ENCODE measurements around the gene COL15A1. TPM values are rescaled to one million over a fixed set of nuclear protein-coding genes. Genes with fewer than 3 reads are reported as not detected.

The COL15A1 gene
- total and polyA plus RNA-seq, 10 donors, result 0.33 to 9.3 (median 2.1) TPM

DNA sequence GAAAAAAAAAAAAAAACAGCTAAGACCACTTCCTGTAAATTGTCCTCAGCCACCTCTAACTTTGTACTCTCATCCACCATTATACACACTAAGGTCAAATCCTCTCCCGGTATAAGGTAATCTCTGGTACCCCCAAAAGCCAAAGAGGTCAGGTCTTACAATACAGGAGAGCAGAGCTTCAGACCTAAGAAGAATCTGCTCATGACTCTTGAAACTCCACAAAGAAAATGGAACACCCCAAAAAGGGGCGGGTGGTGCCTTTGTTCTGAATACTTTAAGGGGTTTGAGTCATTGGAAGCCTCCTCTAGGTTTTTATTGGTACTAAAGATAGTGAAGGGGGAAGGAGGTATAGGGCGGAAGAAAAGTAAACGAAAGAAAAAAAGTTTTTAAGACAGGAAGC lies 69.8 kb downstream of the COL15A1 start:
- DNase-seq, result no peak
- Histone ChIP-seq H3K4me3 (no peak overlapping the region), H3K27ac (peak overlapping the region in 6 of 8 donors; percentile 10 to 66 (median 54)), H3K4me1 (peaks cover 0 to 18% (median 10%) of the 10 kb centered on the region in 6 donors), H3K9me3 (peaks cover 0 to 36% (median 28%) of the 10 kb centered on the region in 8 donors), H3K27me3 (replicated peaks in 1 of 7) (no peaks in the 10 kb centered on the region), H3K36me3 (no peaks in the 10 kb centered on the region)
- TF ChIP-seq POLR2AphosphoS5 (IDR thresholded peaks at IDR 0.05) (no peak), POLR2A (IDR thresholded peaks at IDR 0.05) (no peak)
- TF ChIP-seq, protein P1, sequence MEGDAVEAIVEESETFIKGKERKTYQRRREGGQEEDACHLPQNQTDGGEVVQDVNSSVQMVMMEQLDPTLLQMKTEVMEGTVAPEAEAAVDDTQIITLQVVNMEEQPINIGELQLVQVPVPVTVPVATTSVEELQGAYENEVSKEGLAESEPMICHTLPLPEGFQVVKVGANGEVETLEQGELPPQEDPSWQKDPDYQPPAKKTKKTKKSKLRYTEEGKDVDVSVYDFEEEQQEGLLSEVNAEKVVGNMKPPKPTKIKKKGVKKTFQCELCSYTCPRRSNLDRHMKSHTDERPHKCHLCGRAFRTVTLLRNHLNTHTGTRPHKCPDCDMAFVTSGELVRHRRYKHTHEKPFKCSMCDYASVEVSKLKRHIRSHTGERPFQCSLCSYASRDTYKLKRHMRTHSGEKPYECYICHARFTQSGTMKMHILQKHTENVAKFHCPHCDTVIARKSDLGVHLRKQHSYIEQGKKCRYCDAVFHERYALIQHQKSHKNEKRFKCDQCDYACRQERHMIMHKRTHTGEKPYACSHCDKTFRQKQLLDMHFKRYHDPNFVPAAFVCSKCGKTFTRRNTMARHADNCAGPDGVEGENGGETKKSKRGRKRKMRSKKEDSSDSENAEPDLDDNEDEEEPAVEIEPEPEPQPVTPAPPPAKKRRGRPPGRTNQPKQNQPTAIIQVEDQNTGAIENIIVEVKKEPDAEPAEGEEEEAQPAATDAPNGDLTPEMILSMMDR (IDR thresholded peaks at IDR 0.05 in 8 of 11, conservative IDR thresholded peaks at IDR 0.05 in 3 of 11), result no peak
- intact Hi-C loops (cut with DNase I; ENCODE audit: low total_unique reads), result no loop called here
- WGBS, 5 donors, result 49 to 63% (median 58%) methylated on average over 4 of the region's 4 CpGs

DNA sequence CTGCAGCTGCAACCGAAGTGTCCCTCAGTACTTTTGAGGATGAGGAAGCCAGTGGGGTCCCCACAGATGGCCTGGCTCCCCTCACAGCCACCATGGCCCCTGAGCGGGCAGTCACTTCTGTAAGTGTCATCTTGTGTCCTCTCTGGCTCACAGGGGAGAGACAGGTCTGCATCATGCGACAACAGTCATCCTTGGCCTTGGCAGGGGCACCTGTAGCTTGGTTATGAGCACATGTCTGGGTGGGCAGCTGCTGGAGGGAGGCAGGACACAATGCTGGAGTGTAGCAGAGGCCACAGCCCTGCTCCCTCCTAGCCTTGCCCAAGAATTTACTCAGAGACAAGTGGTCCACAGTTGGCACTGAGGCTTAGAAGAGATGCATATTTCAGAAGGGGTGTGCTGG lies 71.7 kb downstream of the COL15A1 start:
- Histone ChIP-seq H3K4me1 (peaks cover 0 to 18% (median 10%) of the 10 kb centered on the region in 6 donors), H3K36me3 (no peaks in the 10 kb centered on the region), H3K27ac (no peak overlapping the region), H3K4me3 (no peak overlapping the region), H3K27me3 (replicated peaks in 1 of 7) (no peaks in the 10 kb centered on the region), H3K9me3 (peaks cover 0 to 23% (median 19%) of the 10 kb centered on the region in 8 donors)
- DNase-seq, result no peak
- TF ChIP-seq, protein P1 (IDR thresholded peaks at IDR 0.05 in 8 of 11, conservative IDR thresholded peaks at IDR 0.05 in 3 of 11), result no peak
- TF ChIP-seq POLR2A (IDR thresholded peaks at IDR 0.05) (no peak), POLR2AphosphoS5 (IDR thresholded peaks at IDR 0.05) (no peak)
- 87 to 100% (median 89%) methylated on average over 3 of the region's 3 CpGs for WGBS, 5 donors
- intact Hi-C loops (cut with DNase I; ENCODE audit: low total_unique reads), result no loop called here

DNA sequence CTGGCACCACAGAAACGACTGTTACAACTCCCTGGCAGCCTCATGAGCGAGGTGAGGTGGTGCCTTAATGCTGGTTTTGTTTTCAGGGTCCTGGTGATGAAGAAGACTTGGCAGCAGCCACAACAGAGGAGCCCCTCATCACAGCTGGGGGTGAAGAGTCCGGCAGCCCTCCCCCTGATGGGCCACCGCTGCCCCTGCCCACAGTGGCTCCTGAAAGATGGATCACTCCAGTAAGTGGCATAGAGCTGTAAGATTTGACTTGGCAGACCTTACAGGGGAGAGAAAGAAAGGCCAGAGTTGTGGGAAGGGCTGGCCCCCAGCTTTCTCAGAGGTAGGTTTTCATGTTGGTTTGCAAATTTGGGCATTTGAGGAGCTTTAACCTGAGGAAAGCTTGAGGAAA lies 72.2 kb downstream of the COL15A1 start:
- Histone ChIP-seq H3K36me3 (no peaks in the 10 kb centered on the region), H3K4me3 (no peak overlapping the region), H3K9me3 (peaks cover 0 to 18% (median 14%) of the 10 kb centered on the region in 8 donors), H3K4me1 (peaks cover 0 to 18% (median 10%) of the 10 kb centered on the region in 6 donors), H3K27ac (no peak overlapping the region), H3K27me3 (replicated peaks in 1 of 7) (no peaks in the 10 kb centered on the region)
- intact Hi-C loops (cut with DNase I; ENCODE audit: low total_unique reads), result no loop called here
- TF ChIP-seq POLR2A (IDR thresholded peaks at IDR 0.05) (no peak), POLR2AphosphoS5 (IDR thresholded peaks at IDR 0.05) (no peak)
- TF ChIP-seq, protein P1 (IDR thresholded peaks at IDR 0.05 in 8 of 11, conservative IDR thresholded peaks at IDR 0.05 in 3 of 11), result no peak
- DNase-seq, result no peak
- 83 to 97% (median 85%) methylated on average over 4 of the region's 4 CpGs for WGBS, 5 donors

DNA sequence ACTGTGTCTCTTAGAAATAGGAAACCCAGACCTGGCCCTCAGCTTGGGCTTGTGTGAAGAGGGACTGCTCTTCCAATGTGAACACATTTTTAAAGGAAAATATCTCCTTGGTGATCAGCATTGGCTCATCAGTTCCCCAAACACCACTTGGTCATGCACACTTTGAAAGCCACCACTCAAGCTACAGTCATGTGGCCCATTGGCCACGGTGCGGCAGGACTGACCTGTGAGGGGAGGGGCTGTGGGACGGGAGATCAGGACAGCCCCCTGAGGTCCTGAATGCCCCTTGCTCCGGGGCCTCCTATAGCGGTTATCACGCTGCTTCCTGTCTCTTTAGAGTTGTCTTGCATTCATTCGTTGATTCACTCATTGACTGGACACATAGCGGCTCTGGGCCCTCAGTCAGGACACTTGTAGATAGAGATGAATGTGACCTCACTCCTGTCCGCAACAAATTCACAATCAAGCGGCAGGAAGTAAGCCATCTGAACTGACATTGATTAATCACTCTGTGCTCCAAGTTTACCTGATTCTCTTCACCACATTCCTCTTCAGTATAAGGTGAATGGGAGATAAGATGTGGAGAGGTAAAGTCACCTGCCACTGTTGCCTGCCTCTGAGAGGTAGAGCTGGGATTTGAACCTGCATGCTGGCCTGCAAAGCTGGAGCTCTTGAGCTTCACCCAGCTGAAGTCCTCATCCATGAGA lies 73.1 kb downstream of the COL15A1 start:
- intact Hi-C loops (cut with DNase I; ENCODE audit: low total_unique reads), result no loop called here
- Histone ChIP-seq H3K36me3 (no peaks in the 10 kb centered on the region), H3K4me3 (no peak overlapping the region), H3K27me3 (replicated peaks in 1 of 7) (no peaks in the 10 kb centered on the region), H3K9me3 (peaks cover 0 to 9% (median 5%) of the 10 kb centered on the region in 8 donors), H3K27ac (no peak overlapping the region), H3K4me1 (peaks cover 0 to 18% (median 10%) of the 10 kb centered on the region in 6 donors)
- no peak for DNase-seq
- 90 to 95% (median 92%) methylated on average over 10 of the region's 10 CpGs for WGBS, 5 donors
- TF ChIP-seq POLR2A (IDR thresholded peaks at IDR 0.05) (no peak), POLR2AphosphoS5 (IDR thresholded peaks at IDR 0.05) (no peak)
- TF ChIP-seq, protein P1 (IDR thresholded peaks at IDR 0.05 in 8 of 11, conservative IDR thresholded peaks at IDR 0.05 in 3 of 11), result no peak

Measured in spleen (tissue), 11 donors.